ENCODE results near the gene IFITM5. TPM values are rescaled to one million over a fixed set of nuclear protein-coding genes. Genes with fewer than 3 reads are reported as not detected.
A peak's percentile ranks its signal among the peaks of the same experiment; 100 is the strongest.

IFITM5 gene
- total RNA-seq (2014; rRNA removed; shearing (Covaris generic)) (not detected in 2 replicates), polyA plus RNA-seq (2016; fragmentation: Nextera tagmentation; extraction: Ambion mirVana) (not detected in 2 replicates)

DNA sequence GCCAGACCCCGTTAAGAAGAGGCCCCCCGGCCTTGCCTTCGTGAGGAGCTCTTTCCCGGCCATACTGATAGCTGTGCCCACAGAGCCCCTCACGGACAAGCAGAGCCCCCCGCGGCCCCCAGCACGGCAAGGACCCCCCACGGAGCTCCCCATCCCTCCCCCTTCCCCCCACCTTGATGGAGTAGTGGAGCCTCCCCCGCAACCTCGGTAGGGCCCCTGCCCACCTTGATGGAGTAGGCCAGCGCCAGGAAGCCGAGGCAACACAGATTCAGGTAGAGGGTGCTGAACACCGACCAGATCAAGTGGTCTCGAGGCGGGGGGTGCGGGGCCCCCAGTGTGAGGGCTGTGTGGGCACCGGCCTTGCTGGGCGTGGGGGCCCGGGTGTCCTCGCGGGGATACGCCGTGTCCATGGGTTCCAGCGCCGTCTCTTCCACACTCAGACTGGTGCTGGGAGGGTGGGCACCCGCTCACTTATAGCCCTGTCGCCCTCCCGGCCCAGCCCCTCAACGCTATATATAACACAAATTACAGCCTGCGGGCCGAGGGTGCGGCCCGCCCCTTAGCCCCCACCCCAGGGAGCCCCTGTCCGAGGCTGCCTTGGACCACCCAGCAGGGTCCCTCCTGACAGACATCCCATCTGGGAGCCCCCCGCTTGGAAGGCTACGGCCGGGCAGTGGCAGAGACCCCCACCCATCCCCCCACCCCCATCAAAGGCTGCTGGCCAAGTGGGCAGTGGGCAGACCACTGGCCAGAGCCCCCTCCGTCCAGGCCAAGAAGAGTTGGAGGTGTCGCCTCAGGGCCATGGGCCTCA is at the start of gene IFITM5:
TSS of gene IFITM5 (minus strand) at position 446 of the 811 bp plus-strand sequence. CDS start at position 410, 36 bp downstream.
- no peaks in the 10 kb centered on the region for H3K79me2 ChIP-seq (ENCODE audit: insufficient read depth)
- no peaks in the 10 kb centered on the region for H4K20me1 ChIP-seq (ENCODE audit: insufficient read depth)
- no peaks in the 10 kb centered on the region for H3K9me3 ChIP-seq (ENCODE audit: low read depth)
- no peaks in the 10 kb centered on the region for H3F3A ChIP-seq (ENCODE audit: insufficient read depth)
- H3K4me3 ChIP-seq = no peak within 1 kb of the TSS
- TF ChIP-seq EZH2phosphoT487 (IDR thresholded peaks at IDR 0.05; ENCODE audit: insufficient read depth, low read depth) = no peak
- TF ChIP-seq EZH2 (IDR thresholded peaks at IDR 0.05; ENCODE audit: insufficient read depth, poor library complexity, severe bottlenecking) = no peak
- no peaks in the 10 kb centered on the region for H3K36me3 ChIP-seq (ENCODE audit: low read depth)
- no peaks in the 10 kb centered on the region for H3K4me1 ChIP-seq (ENCODE audit: insufficient read depth)
- no peak within 1 kb of the TSS for H3K27ac ChIP-seq
- H2AFZ ChIP-seq = no peak within 1 kb of the TSS
- H3K9ac ChIP-seq = no peak within 1 kb of the TSS
- no peaks in the 10 kb centered on the region for H3K9me2 ChIP-seq (ENCODE audit: insufficient read depth)
- H3K4me2 ChIP-seq (ENCODE audit: unreplicated experiment) = no peak within 1 kb of the TSS
- H3K27me3 ChIP-seq (replicated peaks; ENCODE audit: insufficient read depth) = no peaks in the 10 kb centered on the region
- DNase-seq = no peak
- in situ Hi-C loops (cut with MboI) = no loop called here
- 53 to 55% methylated on average over 21 to 32 of the region's 40 CpGs for WGBS, 2 experiments (ENCODE audit: low coverage in 1 of 2, low lambda C conversion rate in 2 of 2, missing lambda C conversion rate in 2 of 2)

DNA sequence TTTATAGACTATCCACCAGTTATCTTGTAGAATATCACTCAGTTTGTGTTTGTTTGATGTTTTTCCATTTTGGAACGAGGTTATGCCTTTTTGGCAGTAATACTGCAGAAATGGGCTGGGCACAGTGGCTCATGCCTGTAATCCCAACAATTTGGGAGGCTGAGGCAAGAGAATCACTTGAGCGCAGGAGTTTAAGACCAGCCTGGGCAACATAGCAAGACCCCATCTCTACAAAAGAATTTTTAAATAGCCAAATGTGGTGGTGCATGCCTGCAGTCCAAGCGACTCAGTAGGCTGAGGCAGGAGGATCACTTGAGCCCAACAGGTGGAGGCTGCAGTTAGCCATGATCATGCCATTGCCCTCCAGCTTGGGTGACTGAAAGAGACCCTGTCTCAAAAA is 47.2 kb upstream of the IFITM5 start:
- Histone ChIP-seq H3K27ac (no peak overlapping the region), H3K9me3 (ENCODE audit: low read depth) (no peaks in the 10 kb centered on the region), H4K20me1 (ENCODE audit: insufficient read depth) (no peaks in the 10 kb centered on the region), H3K9ac (no peak overlapping the region), H3K27me3 (replicated peaks; ENCODE audit: insufficient read depth) (no peaks in the 10 kb centered on the region), H2AFZ (no peak overlapping the region), H3K4me2 (ENCODE audit: unreplicated experiment) (no peak overlapping the region), H3K4me1 (ENCODE audit: insufficient read depth) (peaks cover 9% of the 10 kb centered on the region; the same call in 1 of the 2 replicates), H3K36me3 (ENCODE audit: low read depth) (no peaks in the 10 kb centered on the region), H3F3A (ENCODE audit: insufficient read depth) (0 out of 2 replicates have a peak, but pooled peaks cover 6% of the 10 kb centered on the region), H3K4me3 (no peak overlapping the region), H3K9me2 (ENCODE audit: insufficient read depth) (no peaks in the 10 kb centered on the region), H3K79me2 (ENCODE audit: insufficient read depth) (no peaks in the 10 kb centered on the region)
- WGBS, 2 experiments (ENCODE audit: low coverage in 1 of 2, low lambda C conversion rate in 2 of 2, missing lambda C conversion rate in 2 of 2) = 66 to 68% methylated on average over 3 of the region's 3 CpGs
- in situ Hi-C loops (cut with MboI) = no loop called here
- TF ChIP-seq EZH2 (IDR thresholded peaks at IDR 0.05; ENCODE audit: insufficient read depth, poor library complexity, severe bottlenecking) (no peak), EZH2phosphoT487 (IDR thresholded peaks at IDR 0.05; ENCODE audit: insufficient read depth, low read depth) (no peak)
- DNase-seq = no peak

DNA sequence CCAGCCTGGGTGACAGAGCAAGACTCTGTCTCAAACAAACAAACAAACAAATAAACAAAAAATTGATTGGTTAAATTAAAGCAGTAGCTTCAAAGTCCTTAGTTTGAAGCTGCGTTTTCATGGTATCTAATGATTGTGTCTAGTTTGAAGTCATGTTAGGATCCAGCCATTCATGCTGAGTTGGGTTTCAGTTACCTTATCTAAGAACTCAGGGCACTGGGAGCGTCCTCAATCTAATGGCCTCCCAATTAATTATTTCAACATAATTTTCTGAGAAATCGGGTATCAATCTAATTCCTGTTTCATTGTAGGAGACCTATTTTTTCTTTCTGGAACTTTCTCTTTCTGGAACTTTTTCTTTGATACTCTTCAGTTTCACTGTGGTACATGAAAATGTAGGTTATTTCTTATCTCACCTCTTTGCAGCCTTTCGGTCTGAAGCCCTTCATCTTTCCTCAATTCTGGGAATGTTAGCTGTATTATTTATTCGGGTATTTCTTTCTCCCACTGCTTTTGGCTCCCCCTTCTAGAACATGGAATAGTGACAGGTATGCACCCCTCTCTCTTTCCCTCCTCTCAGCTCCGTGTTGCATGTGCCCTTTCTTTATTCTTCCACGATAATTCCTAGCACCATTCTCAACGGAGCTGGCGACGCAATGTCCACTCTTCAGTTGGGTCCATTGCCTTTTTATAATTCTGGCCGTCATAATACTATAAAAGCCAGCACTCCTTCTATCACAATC is 45.7 kb upstream of the IFITM5 start:
- Histone ChIP-seq H3K4me1 (ENCODE audit: insufficient read depth) (no peaks in the 10 kb centered on the region), H3K9me2 (ENCODE audit: insufficient read depth) (no peaks in the 10 kb centered on the region), H3K4me3 (no peak overlapping the region)

GRCh38 chr11:342328-342727 is 43.0 kb upstream of the IFITM5 start:
- H4K20me1 ChIP-seq (ENCODE audit: insufficient read depth) = no peaks in the 10 kb centered on the region
- whole genome bisulfite sequencing, 2 experiments (ENCODE audit: low coverage in 1 of 2, low lambda C conversion rate in 2 of 2, missing lambda C conversion rate in 2 of 2) = 47 to 49% methylated on average over 3 of the region's 3 CpGs
- no peak overlapping the region for H3K4me2 ChIP-seq (ENCODE audit: unreplicated experiment)
- peak overlapping the region; percentile 53 for H2AFZ ChIP-seq
- no peaks in the 10 kb centered on the region for H3K36me3 ChIP-seq (ENCODE audit: low read depth)
- no peak overlapping the region for H3K27ac ChIP-seq
- no peak overlapping the region for H3K9ac ChIP-seq
- H3K4me3 ChIP-seq = no peak overlapping the region
- H3K9me2 ChIP-seq (ENCODE audit: insufficient read depth) = no peaks in the 10 kb centered on the region
- H3K4me1 ChIP-seq (ENCODE audit: insufficient read depth) = no peaks in the 10 kb centered on the region
- no peaks in the 10 kb centered on the region for H3K9me3 ChIP-seq (ENCODE audit: low read depth)
- no peaks in the 10 kb centered on the region for H3K79me2 ChIP-seq (ENCODE audit: insufficient read depth)
- DNase-seq = no peak
- no peaks in the 10 kb centered on the region for H3K27me3 ChIP-seq (replicated peaks; ENCODE audit: insufficient read depth)
- TF ChIP-seq EZH2phosphoT487 (IDR thresholded peaks at IDR 0.05; ENCODE audit: insufficient read depth, low read depth) = no peak
- no peak for TF ChIP-seq EZH2 (IDR thresholded peaks at IDR 0.05; ENCODE audit: insufficient read depth, poor library complexity, severe bottlenecking)
- 0 out of 2 replicates have a peak, but pooled peaks cover 6% of the 10 kb centered on the region for H3F3A ChIP-seq (ENCODE audit: insufficient read depth)
- in situ Hi-C loops (cut with MboI) = no loop called here

More for the DNA sequence above, 45.7 kb upstream of the IFITM5 start:
- Histone ChIP-seq H2AFZ (no peak overlapping the region), H4K20me1 (ENCODE audit: insufficient read depth) (no peaks in the 10 kb centered on the region), H3K4me2 (ENCODE audit: unreplicated experiment) (no peak overlapping the region), H3K9ac (no peak overlapping the region), H3F3A (ENCODE audit: insufficient read depth) (0 out of 2 replicates have a peak, but pooled peaks cover 6% of the 10 kb centered on the region), H3K36me3 (ENCODE audit: low read depth) (no peaks in the 10 kb centered on the region), H3K27me3 (replicated peaks; ENCODE audit: insufficient read depth) (no peaks in the 10 kb centered on the region), H3K79me2 (ENCODE audit: insufficient read depth) (no peaks in the 10 kb centered on the region), H3K27ac (no peak overlapping the region), H3K9me3 (ENCODE audit: low read depth) (no peaks in the 10 kb centered on the region)
- in situ Hi-C loops (cut with MboI) = no loop called here
- WGBS, 2 experiments (ENCODE audit: low coverage in 1 of 2, low lambda C conversion rate in 2 of 2, missing lambda C conversion rate in 2 of 2) = 86 to 87% methylated on average over 11 of the region's 11 CpGs
- no peak for DNase-seq
- TF ChIP-seq EZH2phosphoT487 (IDR thresholded peaks at IDR 0.05; ENCODE audit: insufficient read depth, low read depth) (no peak), EZH2 (IDR thresholded peaks at IDR 0.05; ENCODE audit: insufficient read depth, poor library complexity, severe bottlenecking) (no peak)

Data from GM23248 (cell line).